Germinal center (tissue), 1 donor: ENCODE measurements around the gene ZCCHC7.
A peak's percentile ranks its signal among the peaks of the same experiment; 100 is the strongest.

Source experiments
- DNase-seq: peaks from one replicate; pipeline ENCODE4 v3.0.0; 2012; ENCODE audit warnings: mixed read lengths, low spot score

ZCCHC7 gene

DNA sequence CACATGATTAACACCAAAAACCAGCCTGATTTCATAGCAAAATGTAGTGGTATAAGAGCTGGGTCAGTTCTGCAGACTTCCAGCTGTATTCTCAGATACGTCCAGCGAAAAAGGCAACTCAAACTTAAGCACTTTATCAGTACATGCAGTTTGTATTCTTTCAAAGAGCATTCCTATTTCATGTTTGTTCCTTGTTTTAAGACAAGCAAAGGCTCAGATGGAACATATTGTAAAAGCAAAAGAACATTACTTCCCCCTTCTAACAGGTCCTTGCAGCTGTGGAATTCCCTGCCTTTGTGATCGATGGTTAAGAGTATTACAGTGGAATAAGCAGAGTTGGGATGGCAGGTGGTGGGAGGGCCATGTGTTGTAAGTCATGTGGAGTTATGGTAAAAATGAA is 215.8 kb downstream of the ZCCHC7 start:
- DNase-seq = no peak

GRCh38 chr9:37337301-37337890 is 217.0 kb downstream of the ZCCHC7 start:
- no peak for DNase-seq

DNA sequence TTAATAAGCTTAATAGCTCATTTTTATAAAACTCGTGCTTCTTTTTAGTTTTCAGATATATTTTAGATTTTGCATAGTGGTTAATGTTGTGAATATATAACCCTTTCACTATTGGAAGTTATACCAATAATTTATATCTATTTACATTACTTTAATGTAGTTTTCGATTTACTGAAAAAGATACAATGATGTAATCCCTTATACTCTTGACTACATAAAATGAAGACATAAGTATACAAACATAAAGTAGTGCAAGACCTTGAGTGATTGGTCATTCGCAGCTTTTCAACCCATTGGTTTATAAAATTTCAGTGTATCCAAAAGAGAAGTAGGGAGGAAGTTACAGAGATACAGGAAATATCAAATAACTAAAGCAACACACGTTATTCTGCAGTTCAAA is 217.8 kb downstream of the ZCCHC7 start:
- DNase-seq = no peak

- no peak for DNase-seq
These were observed 219.5 kb downstream of the ZCCHC7 start for GRCh38 chr9:37339923-37340322.

- no peak for DNase-seq
These were observed 220.6 kb downstream of the ZCCHC7 start for GRCh38 chr9:37340961-37341360.

- no peak for DNase-seq
These were observed 221.3 kb downstream of the ZCCHC7 start for GRCh38 chr9:37341704-37342103.

DNA sequence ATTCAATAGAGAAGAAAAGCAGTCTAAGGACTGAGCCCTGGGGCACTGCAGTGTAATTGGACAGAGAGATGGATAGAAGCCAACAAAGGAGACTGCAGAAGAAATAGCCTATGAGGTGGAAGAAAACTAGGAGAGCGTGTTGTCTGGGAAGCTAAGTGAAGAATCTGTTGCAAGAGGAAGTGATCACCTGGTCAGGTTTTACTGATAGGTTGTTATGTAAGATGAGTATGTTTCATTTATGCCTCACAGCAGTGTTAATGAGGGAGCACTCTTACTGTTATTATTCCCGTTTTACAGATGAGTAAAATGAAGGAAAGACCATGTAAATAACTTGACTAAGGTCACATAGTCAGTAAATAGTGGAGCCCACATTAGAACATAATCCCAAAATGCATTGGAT is 222.1 kb downstream of the ZCCHC7 start:
- DNase-seq = no peak

GRCh38 chr9:37342895-37343294 is 222.5 kb downstream of the ZCCHC7 start:
- no peak for DNase-seq

DNA sequence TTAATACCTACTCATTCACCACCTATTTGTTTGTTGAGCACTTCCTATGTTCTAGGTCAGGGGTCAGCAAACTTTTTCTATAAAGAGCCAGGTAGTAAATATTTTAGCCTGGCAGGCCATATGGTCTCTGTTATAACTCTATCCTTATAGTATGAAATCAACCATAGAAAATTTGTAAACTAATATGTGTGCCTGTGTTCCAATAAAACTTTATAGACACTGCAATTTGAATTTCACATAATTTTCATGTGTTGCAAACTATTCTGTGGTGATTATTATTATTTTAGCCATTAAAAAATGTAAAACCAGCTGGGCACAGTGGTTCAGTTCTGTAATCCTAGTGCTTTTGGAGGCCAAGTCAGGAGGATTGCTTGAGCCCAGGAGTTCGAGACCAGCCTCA is 223.3 kb downstream of the ZCCHC7 start:
- DNase-seq = no peak

GRCh38 chr9:37345038-37345437 is 224.7 kb downstream of the ZCCHC7 start:
- no peak for DNase-seq

GRCh38 chr9:37348917-37349316 is 228.5 kb downstream of the ZCCHC7 start:
- no peak for DNase-seq

DNA sequence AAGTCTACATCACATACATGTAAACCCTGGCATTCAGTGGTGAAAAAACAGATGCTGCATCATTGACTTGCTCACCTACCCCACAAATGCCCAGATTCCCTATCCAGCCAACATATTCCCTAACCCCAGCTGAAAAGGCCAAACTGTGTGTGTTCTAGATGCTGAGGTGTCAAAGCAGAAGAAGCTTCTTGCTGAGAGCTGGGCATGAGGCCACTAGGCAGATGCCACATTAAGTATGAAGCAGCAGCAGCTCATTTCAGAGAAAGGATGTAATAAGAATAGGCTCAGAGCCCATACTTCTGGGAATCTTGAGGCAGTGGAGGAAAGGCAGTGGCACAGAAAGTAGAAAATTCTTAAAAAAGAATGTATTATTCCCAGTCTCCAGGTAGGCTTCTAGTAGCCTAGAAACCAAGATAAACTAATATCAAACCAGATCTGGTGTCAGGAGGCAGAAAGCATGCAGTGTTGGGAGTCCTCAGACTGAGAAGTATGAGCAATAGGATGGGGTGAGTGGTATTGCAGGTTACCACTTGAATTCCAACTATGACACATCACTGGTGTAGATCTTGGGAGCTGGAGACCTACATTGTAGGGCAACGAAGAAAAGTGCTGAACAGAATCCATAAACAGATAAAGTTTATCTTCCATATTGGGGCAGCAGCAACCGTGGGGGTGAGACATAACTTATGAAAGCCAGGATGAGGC is 230.3 kb downstream of the ZCCHC7 start:
- DNase-seq = no peak

DNA sequence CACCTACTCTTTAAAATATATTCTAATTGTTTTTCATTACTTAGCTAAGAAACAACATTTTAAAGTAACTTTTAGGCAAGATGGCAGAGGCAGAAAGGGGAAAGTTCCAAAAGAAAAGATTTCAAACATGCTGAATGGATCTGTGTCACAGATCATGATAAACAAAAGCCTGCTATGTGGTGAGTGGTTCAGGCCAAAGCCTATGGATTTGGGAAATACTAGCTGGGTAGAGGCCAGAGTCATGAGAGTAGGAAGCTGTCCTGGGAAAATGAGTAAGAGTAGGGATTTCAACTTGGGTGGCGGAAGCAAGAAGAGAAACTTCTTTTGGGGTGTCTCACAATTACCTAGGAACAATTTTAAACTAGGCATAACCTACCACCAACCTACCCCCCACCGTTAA is 233.4 kb downstream of the ZCCHC7 start:
- no peak for DNase-seq

GRCh38 chr9:37362430-37362829 is 242.1 kb downstream of the ZCCHC7 start:
- DNase-seq = no peak

DNA sequence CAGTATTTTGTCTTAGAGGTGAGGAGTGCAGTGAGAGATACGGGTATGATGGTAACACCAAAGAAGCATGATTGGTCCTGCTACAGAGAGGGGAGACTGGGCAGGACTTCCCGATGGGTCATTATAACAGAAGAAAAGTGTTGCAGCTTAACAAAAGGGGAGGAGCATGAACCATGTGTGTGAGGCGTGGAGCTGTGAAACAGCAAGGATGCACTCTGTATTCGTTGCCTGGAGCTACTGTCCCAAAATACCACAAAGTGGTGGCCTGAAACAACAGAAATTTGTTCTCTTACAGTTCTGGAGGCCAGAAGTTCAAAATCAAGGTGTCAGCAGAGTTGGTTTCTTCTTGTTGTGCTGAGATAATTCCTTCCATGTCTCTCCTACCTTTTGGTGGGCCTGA is 242.8 kb downstream of the ZCCHC7 start:
- no peak for DNase-seq

DNA sequence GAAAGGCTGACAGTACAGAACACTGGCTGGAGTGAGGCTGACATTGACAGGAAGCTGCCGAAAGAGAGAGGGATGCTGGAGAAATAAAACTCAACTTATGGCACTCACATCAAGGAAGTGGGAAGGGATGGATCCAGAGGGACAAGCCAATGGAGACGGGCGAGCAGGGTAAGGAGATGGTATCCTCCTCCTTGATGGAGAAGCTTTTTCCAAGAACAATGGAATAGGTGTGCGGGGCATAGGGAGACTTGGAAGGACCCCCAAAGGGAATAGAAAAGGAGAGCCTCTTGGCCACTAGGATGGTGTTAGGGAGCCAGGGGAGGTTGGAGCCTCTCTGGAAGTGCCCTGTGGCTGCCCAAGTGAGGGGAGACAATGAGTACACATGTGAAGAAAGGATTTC is 243.8 kb downstream of the ZCCHC7 start:
- DNase-seq = no peak

- peak; percentile 58 for DNase-seq
These were observed 244.5 kb downstream of the ZCCHC7 start for GRCh38 chr9:37364751-37365360.

- peak; percentile 69 for DNase-seq
These were observed 249.3 kb downstream of the ZCCHC7 start for GRCh38 chr9:37369671-37370070.

DNA sequence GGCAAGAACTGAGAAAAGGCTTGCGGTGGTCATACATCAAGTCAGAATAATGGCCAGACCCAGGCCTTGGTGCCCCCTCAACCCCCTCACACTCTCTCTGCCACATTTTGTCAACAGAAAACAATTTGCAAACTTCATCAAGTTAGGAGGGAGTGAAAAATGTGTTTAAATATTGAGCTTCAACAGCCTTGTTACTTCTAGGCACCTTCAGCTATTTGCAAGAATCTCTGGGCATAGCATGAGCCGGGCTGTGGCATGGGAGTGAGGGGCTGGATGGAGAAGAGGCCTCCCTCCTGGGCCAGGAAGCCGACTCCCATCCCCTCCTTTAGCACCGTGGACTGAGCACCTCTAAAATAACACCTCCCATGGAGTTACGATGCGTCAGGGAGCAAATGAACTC is 249.9 kb downstream of the ZCCHC7 start:
- DNase-seq = no peak

- peak; percentile 56 for DNase-seq
These were observed 250.7 kb downstream of the ZCCHC7 start for GRCh38 chr9:37370968-37371563.

GRCh38 chr9:37371565-37372464 is 251.4 kb downstream of the ZCCHC7 start:
- DNase-seq = peak; percentile 14

DNA sequence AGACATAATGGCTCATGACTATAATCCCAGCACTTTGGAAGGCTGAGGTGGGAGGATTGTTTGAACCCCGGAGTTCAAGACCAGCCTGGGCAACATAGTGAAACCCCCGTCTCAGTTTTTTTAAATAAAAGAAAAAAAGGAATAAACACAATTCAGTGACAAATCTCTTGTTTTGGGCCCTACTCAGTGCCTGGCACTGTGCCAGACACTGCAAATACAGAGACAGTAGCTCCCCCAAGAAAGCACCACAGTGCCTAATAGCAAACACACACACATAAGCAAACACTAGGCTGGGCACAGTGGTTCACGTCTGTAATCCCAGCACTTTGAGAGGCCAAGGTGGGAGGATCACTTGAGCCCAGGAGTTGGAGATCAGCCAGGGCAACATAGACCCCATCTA is 252.5 kb downstream of the ZCCHC7 start:
- no peak for DNase-seq
